Stimulated activated memory B cell treated with anti-CD40 and anti-IgM and Interleukin-4, amounts not matched to agents 10 μg/mL and 1 μg/mL and 100 μg/mL, for 72 hours (primary cell): ENCODE data around the gene CD14.
"Not testable (repeated sequence)": the region's sequence is repeated elsewhere in the genome, so short reads cannot be mapped to it uniquely, and the experiment has no call there.

Source experiments
- ATAC-seq: fragments of 150-1000 bp; cut with Tn5 transposase; 2 replicates; pipeline ENCODE4 v1.10.0; 2021
- H3K27ac Mint-ChIP-seq: one replicate; pipeline ENCODE4 v1.8.0; 2022; ENCODE audit warnings: mild to moderate bottlenecking, mixed read lengths
- H3K27me3 Mint-ChIP-seq: one replicate; pipeline ENCODE4 v1.8.0; 2022; ENCODE audit warnings: mixed read lengths
- H3K36me3 Mint-ChIP-seq: one replicate; pipeline ENCODE4 v1.8.0; 2022; ENCODE audit warnings: mixed read lengths
- H3K4me1 Mint-ChIP-seq: one replicate; pipeline ENCODE4 v1.8.0; 2022; ENCODE audit warnings: mixed read lengths
- H3K4me3 Mint-ChIP-seq: one replicate; pipeline ENCODE4 v1.8.0; 2022; ENCODE audit warnings: mild to moderate bottlenecking, moderate library complexity, mixed read lengths
- H3K9me3 Mint-ChIP-seq: one replicate; pipeline ENCODE4 v1.8.0; 2022; ENCODE audit warnings: mixed read lengths

Gene CD14

DNA sequence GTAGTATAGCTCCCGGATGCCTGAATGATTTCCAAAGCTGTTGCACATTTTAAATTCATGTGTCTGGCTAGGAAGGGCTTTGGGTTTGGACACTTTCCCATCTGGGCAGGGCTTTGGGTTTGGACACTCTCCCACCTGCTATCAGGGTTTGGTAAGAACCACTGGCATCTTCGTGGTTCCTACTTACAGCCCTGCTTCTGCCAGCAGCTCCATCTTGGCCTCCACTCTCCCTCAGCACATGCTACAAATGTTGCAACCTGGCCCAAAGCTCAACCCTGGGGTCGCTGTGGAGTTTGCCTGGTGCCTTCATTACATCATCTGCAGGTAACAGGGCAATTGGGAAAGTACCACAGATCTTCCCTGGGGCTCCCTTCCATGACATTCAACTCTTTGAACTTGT, 9.7 kb upstream of the CD14 start:
- ATAC-seq = no peak
- H3K9me3 Mint-ChIP-seq = no peaks in the 10 kb centered on the region
- peak overlapping the region; percentile 35 for H3K27ac Mint-ChIP-seq
- peaks cover 63% of the 10 kb centered on the region for H3K4me1 Mint-ChIP-seq
- H3K36me3 Mint-ChIP-seq = peaks cover 42% of the 10 kb centered on the region
- no peak overlapping the region for H3K4me3 Mint-ChIP-seq
- no peaks in the 10 kb centered on the region for H3K27me3 Mint-ChIP-seq

GRCh38 chr5:140641716-140642115, 8.7 kb upstream of the CD14 start:
- Mint-ChIP-seq H3K27ac (no peak overlapping the region), H3K36me3 (peaks cover 42% of the 10 kb centered on the region), H3K4me3 (no peak overlapping the region), H3K9me3 (no peaks in the 10 kb centered on the region), H3K27me3 (no peaks in the 10 kb centered on the region), H3K4me1 (peaks cover 63% of the 10 kb centered on the region)
- ATAC-seq = no peak

DNA sequence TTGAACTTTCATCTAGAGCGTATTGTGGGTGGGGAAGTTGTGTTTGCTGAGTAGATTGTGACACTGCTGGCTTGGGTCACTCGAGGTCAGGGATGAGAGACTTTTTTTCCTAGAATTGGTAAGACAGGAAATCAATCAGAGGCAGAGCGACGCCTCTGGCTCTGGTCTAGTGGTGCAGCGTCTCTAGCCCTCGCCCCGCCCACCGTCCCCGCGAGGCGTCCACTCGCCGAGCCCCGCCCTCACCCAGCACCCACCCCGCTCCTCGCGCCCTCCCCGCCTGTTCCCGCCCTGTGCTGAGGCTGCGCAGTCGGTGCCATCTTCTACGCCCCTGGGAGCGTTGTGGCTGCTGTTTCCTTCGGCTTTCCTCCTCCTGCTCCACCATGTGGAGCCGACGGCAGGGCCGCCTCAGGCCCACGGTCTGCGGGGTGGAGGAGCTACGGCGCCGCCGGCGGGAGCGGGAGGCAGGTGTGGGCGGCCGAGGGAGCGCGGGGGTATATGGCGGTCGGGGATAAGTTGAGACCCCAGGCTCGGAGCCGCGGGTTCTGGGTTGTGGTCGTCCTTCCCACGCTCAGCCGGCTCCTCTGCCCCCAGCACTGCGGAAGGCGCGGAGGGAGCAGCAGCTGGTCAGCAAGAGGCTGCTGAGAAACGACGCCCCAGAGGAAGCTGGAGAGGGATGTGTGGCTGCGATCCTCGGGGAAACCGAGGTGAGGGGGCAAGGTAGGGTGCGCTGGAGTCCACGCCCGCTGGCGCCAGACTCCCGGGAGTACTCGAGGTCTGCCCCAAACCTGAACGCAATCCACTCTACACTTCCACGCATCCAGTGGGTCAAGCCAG, 6.4 kb upstream of the CD14 start, which contains the start of gene TMCO6:
Gene TMCO6, plus strand, starts transcription at position 304 of the 834 bp plus-strand sequence. Its CDS starts 77 bp downstream, at position 381.
- Mint-ChIP-seq H3K27ac (peak within 1 kb of the TSS; percentile 90), H3K27me3 (no peaks in the 10 kb centered on the region), H3K36me3 (peaks cover 32% of the 10 kb centered on the region), H3K4me3 (peak within 1 kb of the TSS; percentile 87), H3K9me3 (no peaks in the 10 kb centered on the region), H3K4me1 (peaks cover 43% of the 10 kb centered on the region)
- ATAC-seq = peak; percentile 96

- not testable (repeated sequence) for ATAC-seq, H3K9me3 Mint-ChIP-seq, H3K27me3 Mint-ChIP-seq
- H3K36me3 Mint-ChIP-seq = peaks cover 27% of the 10 kb centered on the region
- H3K4me3 Mint-ChIP-seq = peak overlapping the region; percentile 87
- peak overlapping the region; percentile 90 for H3K27ac Mint-ChIP-seq
- H3K4me1 Mint-ChIP-seq = peaks cover 43% of the 10 kb centered on the region
Observed at GRCh38 chr5:140638898-140639147, 5.8 kb upstream of the CD14 start.

- Mint-ChIP-seq H3K9me3 (no peaks in the 10 kb centered on the region), H3K27ac (peak overlapping the region; percentile 90), H3K36me3 (peaks cover 16% of the 10 kb centered on the region), H3K27me3 (no peaks in the 10 kb centered on the region), H3K4me1 (peaks cover 47% of the 10 kb centered on the region), H3K4me3 (no peak overlapping the region)
- ATAC-seq = no peak
Observed at GRCh38 chr5:140637371-140638100, 4.6 kb upstream of the CD14 start.

DNA sequence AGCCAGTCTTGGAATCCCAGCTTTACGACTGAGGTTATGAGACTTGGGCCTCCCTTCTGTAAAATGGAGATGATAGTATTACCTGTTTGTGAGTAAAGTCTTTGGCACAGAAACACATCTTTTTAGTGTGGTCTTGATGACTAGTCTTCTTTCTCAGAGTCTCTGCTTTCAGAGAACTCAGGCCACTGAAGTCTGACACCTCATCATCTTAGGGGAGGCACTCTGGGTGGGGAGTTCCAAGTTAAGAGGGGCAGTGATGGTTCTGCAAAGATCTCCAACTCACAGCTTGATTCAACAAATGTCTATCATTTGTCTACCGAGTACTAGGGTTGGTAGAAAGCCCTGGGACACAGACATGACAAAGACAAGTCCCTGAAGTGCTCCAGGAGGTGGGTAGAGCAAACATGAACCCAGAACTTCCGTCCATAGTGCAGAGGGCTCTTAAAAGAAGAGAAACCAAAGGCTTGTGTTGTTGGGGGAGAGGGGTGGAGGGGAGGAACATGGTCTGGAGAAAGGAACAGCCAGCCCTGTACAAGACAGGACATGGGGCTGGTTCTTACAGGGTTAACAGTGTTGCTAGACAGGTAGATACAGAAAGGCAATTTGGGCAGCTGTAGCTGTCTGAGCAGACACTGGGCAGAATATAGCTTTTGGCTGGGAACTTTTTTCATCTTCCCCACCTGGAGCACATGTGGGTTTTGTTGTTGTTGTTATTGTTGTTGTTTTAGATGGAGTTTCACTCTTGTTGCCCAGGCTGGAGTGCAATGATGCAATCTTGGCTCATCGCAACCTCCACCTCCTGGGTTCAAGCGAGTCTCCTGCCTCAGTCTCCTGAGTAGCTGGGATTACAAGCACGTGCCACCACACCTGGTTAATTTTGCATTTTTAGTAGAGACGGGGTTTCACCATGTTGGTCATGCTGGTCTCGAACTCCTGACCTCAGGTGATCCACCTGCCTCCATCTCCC, 2.6 kb upstream of the CD14 start:
- no peaks in the 10 kb centered on the region for H3K9me3 Mint-ChIP-seq
- no peaks in the 10 kb centered on the region for H3K36me3 Mint-ChIP-seq
- H3K27me3 Mint-ChIP-seq = peaks cover 9% of the 10 kb centered on the region
- H3K4me3 Mint-ChIP-seq = no peak overlapping the region
- H3K4me1 Mint-ChIP-seq = peaks cover 36% of the 10 kb centered on the region
- no peak for ATAC-seq
- no peak overlapping the region for H3K27ac Mint-ChIP-seq

DNA sequence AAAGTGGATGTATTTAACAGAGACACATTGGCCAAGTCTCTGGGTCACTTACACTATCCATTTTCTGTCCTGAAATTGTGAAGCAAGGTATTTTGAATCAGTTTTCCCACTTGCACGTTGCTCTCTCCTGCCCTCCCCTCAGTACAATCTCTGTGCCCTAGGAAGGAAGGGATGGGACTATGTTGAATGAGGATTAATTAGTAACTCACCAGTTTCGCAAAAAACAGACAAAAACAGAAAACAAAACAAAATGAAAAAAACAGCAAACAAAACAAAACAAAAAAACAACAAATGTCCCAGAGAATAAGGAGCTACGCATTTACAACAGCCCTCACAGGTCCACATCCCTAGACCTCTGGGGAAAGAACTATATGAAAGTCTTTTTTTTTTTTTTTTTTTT, 1.1 kb upstream of the CD14 start:
- H3K36me3 Mint-ChIP-seq = no peaks in the 10 kb centered on the region
- peaks cover 26% of the 10 kb centered on the region for H3K4me1 Mint-ChIP-seq
- H3K27ac Mint-ChIP-seq = no peak overlapping the region
- H3K27me3 Mint-ChIP-seq = peaks cover 9% of the 10 kb centered on the region
- H3K9me3 Mint-ChIP-seq = no peaks in the 10 kb centered on the region
- no peak for ATAC-seq
- no peak overlapping the region for H3K4me3 Mint-ChIP-seq

GRCh38 chr5:140633501-140633900, 526 bp upstream of the CD14 start:
- Mint-ChIP-seq H3K27me3 (peaks cover 9% of the 10 kb centered on the region), H3K9me3 (no peaks in the 10 kb centered on the region), H3K4me3 (peak overlapping the region; percentile 77), H3K4me1 (peaks cover 20% of the 10 kb centered on the region), H3K27ac (peak overlapping the region; percentile 21), H3K36me3 (no peaks in the 10 kb centered on the region)
- ATAC-seq = no peak

GRCh38 chr5:140632366-140633020, 482 bp downstream of the CD14 start:
- H3K4me1 Mint-ChIP-seq = peaks cover 19% of the 10 kb centered on the region
- peaks cover 5% of the 10 kb centered on the region for H3K36me3 Mint-ChIP-seq
- peak overlapping the region; percentile 21 for H3K27ac Mint-ChIP-seq
- peak; percentile 83 for ATAC-seq
- peaks cover 9% of the 10 kb centered on the region for H3K27me3 Mint-ChIP-seq
- H3K9me3 Mint-ChIP-seq = no peaks in the 10 kb centered on the region
- H3K4me3 Mint-ChIP-seq = peak overlapping the region; percentile 77

GRCh38 chr5:140631831-140632365, 1.1 kb downstream of the CD14 start:
- no peaks in the 10 kb centered on the region for H3K9me3 Mint-ChIP-seq
- H3K36me3 Mint-ChIP-seq = peaks cover 5% of the 10 kb centered on the region
- H3K4me1 Mint-ChIP-seq = peaks cover 19% of the 10 kb centered on the region
- ATAC-seq = peak; percentile 76
- H3K4me3 Mint-ChIP-seq = peak overlapping the region; percentile 77
- H3K27me3 Mint-ChIP-seq = peaks cover 9% of the 10 kb centered on the region
- H3K27ac Mint-ChIP-seq = peak overlapping the region; percentile 21

- Mint-ChIP-seq H3K4me3 (peak overlapping the region; percentile 10), H3K4me1 (peaks cover 19% of the 10 kb centered on the region), H3K27me3 (peaks cover 9% of the 10 kb centered on the region), H3K9me3 (no peaks in the 10 kb centered on the region), H3K36me3 (peaks cover 5% of the 10 kb centered on the region), H3K27ac (no peak overlapping the region)
- ATAC-seq = no peak
Observed at GRCh38 chr5:140631036-140631417, 1.9 kb downstream of the CD14 start.

DNA sequence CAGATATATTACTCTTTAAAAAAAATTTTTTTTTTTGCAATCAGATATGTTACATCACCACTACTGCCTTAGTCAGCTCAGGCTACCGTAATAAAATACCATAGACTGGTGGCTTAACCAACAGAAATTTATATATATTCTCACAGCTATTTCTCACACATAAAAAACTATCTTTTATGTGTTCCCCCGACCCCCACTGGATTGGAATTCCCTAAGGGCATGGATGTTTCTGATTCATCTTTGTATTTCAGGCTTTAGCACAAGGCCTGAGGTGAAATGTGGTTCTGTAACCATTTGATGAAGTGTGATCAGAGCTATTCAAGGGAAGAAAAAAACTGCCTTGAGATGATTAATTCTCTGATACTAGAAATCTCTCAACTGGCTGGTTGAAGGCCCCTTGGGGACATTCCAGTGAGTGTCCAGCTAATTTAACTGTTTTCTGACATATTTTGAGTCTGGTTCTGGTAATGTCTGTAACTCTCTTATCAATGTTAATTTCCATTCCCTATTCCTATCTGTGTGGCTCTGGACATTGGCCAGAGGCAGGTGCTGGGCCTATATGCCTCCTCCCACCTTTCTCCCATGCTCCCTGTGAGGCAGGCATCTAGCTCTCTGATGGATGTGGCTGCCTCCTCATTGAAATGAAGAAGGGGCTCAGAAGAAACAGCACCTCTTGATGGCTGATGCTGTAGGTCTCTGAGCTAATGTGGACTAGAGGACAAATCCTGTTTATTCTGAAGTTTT, 2.5 kb downstream of the CD14 start:
- Mint-ChIP-seq H3K27me3 (peaks cover 9% of the 10 kb centered on the region), H3K4me3 (no peak overlapping the region), H3K9me3 (no peaks in the 10 kb centered on the region), H3K4me1 (peaks cover 19% of the 10 kb centered on the region), H3K27ac (no peak overlapping the region), H3K36me3 (peaks cover 5% of the 10 kb centered on the region)
- ATAC-seq = no peak

DNA sequence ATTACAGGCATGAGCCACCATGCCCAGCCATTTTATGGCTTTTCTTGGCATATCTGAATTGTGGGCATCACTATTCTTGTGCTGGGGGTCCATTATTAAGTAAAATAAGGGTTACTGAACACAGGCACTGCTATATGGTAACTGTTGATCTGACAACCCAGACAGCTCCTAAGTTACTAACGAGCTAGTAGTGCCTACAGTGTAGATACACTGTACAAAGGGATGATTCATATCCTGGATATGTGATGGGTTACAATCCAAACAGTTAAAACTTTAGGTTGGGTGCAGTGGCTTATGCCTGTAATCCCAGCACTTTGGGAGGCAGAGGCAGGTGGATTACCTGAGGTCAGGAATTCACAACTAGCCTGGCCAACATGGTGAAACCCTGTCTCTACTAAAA, 4.3 kb downstream of the CD14 start:
- ATAC-seq = no peak
- Mint-ChIP-seq H3K4me1 (peaks cover 19% of the 10 kb centered on the region), H3K9me3 (no peaks in the 10 kb centered on the region), H3K36me3 (peaks cover 5% of the 10 kb centered on the region), H3K4me3 (no peak overlapping the region), H3K27ac (no peak overlapping the region), H3K27me3 (peaks cover 9% of the 10 kb centered on the region)

- Mint-ChIP-seq H3K36me3 (peaks cover 5% of the 10 kb centered on the region), H3K27ac (no peak overlapping the region), H3K9me3 (no peaks in the 10 kb centered on the region), H3K4me3 (no peak overlapping the region), H3K27me3 (peaks cover 9% of the 10 kb centered on the region), H3K4me1 (peaks cover 13% of the 10 kb centered on the region)
- no peak for ATAC-seq
Observed at GRCh38 chr5:140627972-140628371, 5.0 kb downstream of the CD14 start.
